Activated CD4-positive, alpha-beta T cell treated with anti-CD3 and anti-CD28 coated beads, Interleukin-2, Interleukin-4, amounts not matched to agents 100 ng/mL and 50 ng/mL, durations not matched to agents 16 hours and 8 hours (primary cell): Measurements from ENCODE around the gene INPP5D.
"Not testable (repeated sequence)": the region's sequence is repeated elsewhere in the genome, so short reads cannot be mapped to it uniquely, and the experiment has no call there.

Experiments
- DNase-seq: peaks from one replicate; pipeline ENCODE4 v3.0.0-alpha.2; 2020; ENCODE audit warnings: low spot score

INPP5D gene

DNA sequence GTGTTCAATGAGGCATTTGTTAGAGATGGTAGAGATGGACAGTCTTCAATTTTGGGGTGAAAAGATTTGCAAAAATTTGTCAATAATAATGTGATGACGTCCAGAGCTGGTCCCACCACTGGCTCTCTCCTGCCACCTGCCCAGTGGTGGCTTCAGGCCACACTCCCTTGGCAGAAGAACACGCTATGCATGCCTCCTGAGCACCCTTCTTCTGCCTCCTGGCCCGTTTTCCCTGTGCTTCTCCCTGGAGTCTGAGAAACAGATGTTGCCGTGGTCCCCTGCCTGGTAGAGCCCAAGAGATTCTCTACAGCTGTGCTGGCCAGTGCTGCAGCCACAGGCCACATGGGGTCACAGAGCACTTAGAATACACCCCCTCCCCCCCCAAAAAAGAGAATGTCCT lies 33.6 kb downstream of the INPP5D start:
- no peak for DNase-seq

DNA sequence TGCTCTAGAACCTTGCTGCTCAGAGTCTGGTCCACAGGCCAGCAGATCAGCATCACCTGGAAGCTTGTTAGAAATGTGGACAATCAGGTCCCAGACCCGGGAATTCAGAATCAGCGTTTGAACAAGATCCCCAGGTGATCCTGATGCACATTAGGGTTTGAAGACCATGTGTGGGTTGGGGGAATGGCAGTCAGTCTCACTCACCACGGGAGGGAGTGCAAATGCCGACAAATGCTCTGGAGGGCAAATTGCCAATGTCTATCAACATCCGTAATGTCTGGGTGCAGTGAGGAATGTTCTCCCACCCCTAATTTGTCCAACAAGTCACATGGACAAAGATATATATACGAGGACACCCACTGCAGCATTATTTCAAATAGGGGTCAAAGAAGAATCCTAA lies 34.5 kb downstream of the INPP5D start:
- DNase-seq = no peak

DNA sequence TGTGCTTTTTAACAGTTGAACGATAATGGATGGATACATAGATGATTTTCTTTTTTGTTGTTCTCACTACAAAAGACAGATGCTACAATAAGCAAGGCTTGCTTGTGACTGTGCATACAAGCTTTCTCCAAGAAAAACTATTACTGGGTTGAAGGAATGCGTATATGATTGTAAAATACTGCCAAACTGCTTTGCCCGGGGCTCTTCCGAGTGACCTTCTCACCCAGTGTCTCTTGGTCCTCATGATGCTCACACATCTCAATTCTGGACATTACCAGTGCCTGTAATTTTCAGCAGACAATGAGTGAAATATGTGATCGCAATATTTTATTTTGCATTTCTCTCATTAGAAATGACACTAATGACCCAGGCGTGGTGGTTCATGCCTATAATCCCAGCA lies 35.9 kb downstream of the INPP5D start:
- DNase-seq = no peak

DNA sequence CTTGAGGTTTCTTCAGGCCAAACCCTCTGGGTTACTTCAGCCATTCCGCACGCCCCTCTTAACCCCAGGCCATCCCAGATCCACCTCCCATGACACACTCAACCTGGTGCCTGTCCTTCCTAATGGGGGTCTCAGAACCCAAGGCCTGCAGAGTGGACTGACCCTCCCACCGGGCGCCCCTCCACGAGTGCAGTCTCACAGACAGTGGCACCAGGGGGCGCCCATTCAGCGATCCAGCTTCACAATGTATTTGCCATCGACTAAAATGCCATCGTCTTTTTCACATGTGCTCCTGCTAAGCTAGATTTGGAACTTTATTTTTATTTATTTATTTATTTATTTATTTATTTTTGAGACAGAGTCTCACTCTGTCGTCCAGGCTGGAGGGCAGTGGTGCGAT lies 38.5 kb downstream of the INPP5D start:
- no peak for DNase-seq

DNA sequence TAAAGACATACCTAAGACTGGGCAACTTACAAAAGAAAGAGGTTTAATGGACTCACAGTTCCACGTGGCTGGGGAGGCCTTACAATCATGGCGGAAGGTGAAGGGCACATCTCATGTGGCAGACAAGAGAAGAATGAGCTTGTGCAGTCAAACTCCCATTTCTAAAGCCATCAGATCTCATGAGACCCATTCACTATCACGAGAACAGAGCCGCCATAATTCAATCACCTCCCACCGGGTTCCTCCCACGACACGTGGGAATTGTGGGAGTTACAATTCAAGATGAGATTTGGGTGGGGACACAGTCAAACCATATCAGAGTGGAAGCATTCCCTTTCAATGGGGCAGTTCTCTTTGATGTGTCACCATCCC lies 39.7 kb downstream of the INPP5D start:
- DNase-seq = not testable (repeated sequence)

DNA sequence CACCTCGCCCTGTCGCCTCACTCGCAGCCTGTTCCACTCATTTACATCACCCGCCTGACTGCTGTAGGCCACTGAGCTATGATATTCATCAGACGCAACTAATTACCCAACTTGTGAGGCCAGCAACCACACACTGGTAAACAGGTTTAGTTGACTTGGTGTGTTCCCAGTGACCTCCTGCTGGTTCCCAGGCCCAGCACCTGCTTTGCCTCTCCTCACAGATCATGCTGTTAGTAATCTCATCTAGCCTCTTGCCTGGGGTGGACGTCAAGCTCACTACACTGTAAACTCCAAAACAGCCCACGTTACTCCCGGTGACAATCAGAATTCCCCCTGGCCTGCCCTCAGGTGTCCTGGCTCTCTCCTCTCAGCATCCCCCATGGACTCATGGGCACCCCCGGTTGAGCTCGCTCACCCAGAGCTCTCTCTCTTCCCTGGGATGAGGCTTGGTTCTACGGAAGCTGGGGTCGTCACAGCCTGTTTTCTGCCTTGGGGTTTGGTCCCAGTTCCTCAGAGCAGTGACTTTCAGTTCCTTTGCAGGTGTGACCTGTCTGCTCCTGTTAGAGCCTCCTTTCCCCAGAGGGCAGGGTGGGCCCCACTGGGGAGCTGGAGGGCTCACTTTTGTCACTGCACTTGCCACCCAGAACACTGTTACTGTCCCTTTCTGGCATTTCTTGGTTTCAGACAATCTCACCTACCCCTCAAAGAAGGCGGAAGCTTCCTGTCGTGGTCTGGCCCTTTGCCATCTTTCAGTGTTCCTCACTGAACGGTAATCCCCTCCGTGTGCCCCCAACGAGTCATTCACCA lies 40.3 kb downstream of the INPP5D start:
- peak; percentile 46 for DNase-seq

DNA sequence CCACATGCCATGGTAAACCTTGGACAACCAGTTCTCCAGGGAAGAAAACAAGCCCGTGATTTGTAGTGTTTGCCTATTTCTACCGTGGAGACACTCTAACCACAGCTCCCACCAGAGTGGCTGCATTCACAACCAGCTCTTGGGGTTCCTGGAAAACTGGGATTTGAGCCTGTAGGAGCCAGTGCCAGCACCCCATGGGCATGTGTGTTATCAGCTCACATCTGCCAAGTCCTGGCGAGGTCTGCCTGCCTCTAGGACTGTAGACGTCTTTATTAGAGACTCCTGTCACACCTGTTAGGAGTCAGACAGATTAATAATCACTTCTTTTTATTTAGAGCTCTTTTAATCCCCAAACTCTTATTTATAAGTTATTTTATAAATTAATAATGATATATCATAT lies 41.0 kb downstream of the INPP5D start:
- DNase-seq = no peak

DNA sequence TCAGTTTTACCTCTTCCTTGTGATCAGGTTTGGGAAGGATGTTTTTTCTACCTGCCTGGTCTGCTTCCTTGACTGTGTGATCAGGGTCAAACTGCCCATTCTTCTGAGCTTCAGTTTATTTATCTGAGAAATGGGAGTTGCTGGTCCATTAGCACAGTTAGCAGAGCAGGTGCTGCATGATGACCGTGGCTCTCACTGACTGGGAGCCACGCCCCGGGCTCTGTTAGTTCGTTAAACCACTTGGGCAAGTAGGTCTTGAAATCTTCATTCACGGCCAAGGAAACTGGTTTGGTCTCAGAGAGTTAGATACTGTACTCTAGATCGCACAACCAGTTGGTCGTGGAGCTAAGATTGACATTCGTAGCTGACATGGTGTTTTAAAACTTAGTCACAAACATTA lies 41.7 kb downstream of the INPP5D start:
- DNase-seq = no peak

DNA sequence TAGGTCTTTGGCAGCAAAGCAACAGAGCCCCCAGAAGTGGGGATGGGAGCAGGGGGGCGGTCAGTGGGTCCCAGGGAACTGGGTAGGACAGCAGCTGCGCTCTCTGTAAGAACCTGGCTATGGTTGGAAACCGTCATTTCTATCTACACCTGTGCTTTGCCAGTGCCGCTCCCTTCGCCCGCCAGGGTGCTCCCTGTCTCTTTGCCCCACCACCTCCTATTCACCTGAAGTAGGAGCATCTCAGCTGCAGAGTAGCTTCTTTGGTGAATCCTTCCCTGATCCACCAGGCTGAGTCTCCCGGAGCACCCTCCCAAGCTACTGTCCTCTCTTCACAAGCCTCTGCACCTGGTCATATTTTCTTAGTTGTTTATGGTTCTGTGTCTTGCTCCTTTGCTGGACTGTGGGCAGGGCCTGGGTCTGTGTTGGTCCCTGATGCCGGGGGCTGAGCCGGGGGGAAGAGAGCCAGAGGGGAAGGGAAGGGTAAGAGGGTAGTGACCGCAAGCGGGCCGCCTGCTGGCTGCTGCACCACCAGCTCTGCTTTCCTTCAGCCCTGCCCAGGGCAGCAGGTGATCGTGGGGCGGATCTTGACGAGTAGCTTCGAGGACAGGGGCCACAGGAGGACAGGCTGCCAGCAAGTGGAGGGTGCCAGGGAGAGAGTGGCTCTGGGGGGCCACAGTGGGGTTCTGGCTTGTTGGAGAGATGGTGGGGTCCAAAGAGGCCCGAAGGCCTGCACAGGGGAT lies 45.2 kb downstream of the INPP5D start:
- DNase-seq = no peak

DNA sequence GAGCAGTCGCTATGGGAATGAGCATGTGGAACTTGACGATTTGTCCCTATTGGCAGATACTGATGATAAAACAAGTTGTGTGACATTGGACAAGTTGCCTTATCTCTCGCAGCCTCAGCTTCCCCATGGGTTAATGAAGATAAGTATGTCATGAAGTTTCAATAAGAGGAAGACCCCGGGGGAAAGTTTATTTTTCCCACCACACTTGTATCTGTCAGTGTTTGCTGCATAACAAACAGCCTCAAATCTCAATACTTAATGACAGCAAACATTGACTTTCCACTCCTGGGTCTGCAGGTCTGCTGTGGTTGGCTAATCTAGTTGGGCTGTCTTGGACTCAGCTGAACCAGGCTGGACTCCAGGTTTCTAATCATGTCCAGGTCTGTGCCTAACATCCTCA lies 45.8 kb downstream of the INPP5D start:
- no peak for DNase-seq

DNA sequence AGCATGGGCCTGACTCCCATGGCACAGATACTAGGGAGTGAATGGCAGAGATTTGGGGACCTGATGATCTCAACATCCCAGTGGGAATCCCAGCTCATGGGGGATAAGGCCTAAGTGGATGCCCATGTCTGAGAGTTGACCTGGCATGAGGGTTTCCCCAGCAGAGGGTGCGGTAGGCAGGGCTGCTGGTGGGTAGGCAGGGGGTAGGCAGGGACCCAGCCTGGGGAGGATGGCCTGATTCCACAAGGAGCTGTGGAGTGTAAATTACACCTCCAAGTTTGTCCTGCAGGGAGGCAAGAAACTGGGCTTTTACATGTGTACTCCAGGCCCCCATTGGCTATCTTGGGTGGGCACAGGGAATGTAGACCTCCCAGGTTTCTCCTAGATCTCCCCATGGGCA lies 46.9 kb downstream of the INPP5D start:
- DNase-seq = no peak

DNA sequence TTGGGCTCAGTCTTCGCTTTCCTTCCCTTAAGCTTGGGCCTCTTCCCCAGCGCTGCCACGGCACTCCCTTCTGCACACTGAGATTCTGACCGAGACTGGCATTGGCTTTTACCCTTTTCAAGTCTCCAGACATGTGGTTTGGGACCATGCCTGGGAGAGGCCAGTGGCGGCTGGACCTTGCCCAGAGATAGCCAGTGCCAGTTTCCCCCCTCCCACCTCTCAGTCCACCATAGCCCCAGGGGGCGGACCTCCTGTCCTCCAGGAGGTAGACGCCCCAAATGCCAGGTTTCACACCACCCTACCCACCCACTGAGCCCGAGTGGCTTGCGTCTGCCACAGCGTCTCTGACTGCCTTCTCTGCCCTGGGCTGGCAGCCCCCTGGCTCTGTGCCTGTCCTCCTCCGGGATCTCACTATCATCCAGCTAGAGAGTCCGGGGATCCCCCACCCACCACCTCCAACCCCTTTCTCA lies 47.7 kb downstream of the INPP5D start:
- no peak for DNase-seq

DNA sequence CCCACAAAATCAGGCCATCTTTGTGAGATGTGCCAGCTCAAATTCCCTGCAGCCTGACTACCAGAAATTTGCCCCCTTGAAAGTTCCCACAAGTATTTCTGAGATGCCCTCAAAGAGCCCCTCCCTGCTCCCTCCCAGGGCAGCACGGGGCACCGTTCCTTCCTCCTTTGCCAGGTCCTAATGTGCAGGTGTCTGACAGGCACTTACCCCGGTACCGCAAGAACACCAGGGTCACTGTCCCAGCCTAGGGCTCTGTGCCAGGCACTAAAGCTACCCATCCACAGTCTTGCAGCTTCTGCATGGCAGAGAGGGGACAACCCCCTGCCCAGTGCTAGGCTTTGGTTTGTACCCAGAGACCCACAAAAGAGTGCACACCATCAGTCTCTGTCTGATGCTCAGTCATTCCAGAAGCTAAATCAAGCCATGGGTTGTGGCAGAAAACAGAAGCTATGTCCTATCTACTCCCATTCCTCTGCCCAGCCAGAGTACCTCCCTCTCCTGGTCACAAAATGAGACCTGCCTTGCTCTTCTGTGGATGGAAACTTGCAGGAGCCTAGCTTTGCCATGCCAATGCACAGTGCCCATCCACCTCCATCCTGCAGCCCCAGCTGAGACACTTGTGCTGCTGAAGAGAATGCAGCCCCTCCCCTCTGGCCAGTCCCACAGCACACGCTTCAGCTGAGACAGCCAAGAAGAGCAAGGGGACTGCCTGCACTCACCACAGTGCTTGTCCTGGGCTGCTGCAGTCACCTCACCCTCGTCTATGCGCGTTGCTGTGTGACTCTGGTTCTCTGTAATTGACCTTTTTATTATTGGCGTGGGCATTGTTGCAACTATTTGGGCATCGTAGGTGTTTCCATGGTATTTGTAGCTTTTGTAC lies 48.7 kb downstream of the INPP5D start:
- no peak for DNase-seq

DNA sequence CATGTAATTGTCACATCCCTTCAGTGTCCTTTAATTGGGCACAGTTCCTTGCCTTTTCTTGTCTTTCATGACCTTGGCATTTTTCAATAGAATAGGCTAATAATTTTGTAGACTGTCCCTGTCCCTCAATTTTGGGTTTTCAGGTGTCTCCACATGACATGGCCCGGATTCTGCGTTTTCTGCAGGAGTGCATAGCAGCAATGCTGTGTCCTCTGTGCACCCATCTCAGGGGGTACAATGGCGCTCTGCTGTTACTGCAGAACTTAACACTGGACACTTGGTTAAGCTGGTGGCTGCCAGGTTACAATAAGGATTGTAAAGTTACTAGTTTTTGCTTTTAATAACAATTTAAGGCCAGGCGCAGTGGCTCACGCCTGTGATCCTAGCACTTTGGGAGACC lies 51.3 kb downstream of the INPP5D start:
- DNase-seq = no peak

DNA sequence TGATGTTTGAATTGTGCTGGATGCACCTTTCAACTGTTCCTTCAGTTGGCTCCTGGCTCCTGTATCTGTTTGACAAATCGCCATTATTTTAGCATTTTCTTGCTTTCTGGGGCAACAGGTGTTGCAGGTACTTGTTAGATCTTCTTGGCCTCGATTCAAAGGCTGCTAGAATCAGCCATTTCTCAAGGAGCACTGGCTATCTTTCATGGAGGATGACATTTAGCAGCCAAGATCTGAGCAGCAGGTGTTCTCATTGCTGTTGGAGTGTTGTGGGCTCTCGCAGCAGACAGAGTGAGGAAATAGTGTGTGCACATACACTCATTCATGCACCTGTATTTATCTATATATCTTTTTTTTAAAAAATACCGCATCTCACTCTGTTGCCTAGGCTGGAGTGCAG lies 52.2 kb downstream of the INPP5D start:
- DNase-seq = no peak

DNA sequence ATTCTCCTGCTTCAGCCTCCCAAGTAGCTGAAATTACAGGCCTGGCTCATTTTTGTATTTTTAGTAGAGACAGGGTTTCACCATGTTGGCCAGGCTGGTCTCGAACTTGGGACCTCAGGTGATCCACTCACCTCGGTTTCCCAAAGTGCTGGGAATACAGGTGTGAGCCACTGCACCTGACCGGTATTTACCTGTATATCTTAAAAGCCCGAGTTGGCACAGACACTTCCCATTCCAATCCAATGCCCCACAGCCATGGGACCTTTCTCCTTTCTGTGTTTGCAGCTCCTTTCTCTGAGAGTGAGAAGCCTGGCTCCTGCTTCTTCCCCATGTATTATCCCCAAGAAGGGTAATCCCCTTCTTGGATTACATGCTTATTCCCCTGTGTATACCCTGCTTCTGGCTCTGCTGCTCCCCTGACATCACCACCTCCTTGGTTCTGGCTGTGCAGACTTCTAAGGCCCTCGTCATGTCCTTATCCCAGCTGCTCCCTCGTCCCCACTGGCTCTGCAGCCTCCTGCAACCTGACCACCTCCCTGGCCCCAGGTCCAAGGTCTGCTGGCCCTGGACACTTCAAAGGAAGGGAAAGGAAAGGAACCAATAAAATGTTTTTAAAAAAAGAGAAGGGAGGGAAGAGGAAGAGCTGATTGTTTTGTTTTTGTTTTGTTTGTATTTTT lies 52.8 kb downstream of the INPP5D start:
- DNase-seq = no peak

DNA sequence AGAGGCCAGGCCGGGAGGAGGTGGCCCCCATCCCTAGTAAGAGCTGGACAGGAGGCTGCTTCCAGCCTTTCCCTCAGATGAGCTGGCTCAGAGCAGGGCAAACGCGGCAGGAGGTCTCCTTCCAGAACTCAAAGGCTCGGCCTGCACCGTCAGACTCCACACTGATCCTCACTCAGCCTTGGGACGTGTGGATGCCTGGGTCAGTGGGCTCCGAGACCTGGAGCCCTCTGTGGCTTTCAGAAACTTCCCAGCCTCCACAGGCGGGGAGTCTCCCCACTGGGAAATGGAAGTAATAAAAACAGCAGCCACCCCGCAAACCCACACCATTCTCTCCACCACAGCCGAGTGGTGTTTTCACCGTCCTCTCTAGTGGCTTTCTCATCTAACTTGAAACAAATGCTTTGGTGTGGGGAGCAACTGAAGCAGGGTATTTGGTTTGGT lies 54.3 kb downstream of the INPP5D start:
- DNase-seq = no peak

DNA sequence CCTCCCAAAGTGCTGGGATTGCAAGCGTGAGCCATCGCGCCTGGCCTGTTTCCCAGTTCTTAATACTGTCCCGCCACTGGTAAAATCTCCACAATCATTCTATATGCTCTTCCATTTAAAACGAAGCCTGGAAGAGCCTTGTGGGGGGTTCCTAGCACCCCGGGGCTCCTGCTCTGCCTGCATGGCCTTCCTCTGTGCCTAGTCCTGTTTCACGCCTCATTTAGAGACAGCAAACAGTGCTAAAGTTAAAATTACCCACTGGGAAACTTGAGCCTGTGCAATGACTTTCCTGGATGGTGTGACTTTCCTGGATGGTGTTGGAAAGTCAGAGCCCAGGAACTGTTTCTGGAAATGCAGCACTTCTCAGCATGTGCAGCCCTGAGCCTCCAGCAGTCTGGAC lies 55.0 kb downstream of the INPP5D start:
- no peak for DNase-seq

DNA sequence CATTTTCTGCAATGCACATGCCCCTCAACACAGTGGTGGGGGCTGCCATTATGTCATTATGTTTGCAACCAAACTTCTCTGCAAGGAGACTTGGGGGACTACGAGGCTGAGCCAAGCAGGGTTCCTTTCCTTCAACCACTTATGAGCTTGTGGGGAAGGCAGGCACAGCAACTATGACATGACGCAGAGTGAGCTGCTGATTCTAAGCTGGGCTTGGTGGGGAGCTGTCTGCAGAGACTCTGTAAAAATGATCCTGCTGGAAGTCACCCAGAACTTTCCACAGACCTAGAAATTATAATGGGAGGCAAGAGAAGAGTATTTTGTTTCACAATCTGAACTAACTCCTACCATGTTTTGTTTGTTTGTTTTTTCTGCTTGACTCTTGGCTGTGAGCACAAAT lies 55.6 kb downstream of the INPP5D start:
- DNase-seq = no peak

DNA sequence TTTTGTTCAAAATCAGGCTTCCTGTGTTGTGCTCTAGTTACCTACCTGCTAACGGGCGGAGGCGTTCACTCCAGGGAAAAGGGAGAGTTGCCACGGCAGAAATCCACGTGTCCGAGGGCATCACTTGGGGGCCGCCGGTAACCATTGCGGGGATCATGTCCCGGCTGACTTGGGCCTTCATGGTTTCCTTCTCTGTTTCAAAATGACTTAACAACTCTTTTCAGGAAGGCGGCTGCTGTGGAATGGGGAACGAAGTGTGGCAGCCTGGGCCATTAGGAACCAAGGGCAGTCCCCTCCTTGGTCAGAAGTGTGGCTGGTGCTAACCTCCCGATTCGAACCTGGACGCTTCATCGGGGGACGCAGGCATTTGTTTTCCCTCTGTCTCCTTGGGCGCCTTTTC lies 56.8 kb downstream of the INPP5D start:
- DNase-seq = no peak

DNA sequence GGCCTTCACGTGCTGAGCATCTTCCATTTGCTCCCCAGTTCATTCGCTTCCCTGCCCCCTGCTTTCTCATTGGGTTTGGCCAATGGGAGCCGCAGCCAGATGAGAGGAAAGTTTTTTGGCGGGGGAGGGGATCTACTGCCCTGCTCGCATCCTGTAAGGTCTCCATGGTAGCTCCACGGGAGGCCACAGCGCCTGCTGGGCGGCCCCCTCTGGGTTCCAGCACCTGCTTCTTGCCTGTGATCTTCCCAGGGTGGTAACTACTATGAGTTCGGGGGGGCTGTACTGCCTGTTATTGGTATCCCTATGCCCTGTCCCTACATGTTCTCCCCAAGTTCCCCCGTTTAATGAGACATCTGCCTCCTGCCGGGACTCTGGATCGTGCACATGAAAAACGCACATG lies 57.2 kb downstream of the INPP5D start:
- DNase-seq = no peak
